WTC11 (cell line): Measurements from ENCODE around the gene PHLPP1. TPM values are rescaled to one million over a fixed set of nuclear protein-coding genes. Genes with fewer than 3 reads are reported as not detected.
A peak's percentile ranks its signal among the peaks of the same experiment; 100 is the strongest.

Experiments
- ATAC-seq: fragments of 200-7000 bp; cut with Tn5 transposase; 2 replicates; pipeline ENCODE4 v1.10.0; 2021; ENCODE audit warnings: mild to moderate bottlenecking, moderate library complexity
- CTCF ChIA-PET: fragments of 300-600 bp; sonication (Branson Sonifier 250); formaldehyde crosslinking; loops from one replicate; lab custom pipeline; 2021; ENCODE audit warnings: antibody characterized with exemption; lab: Charles Lee
- POLR2A ChIA-PET: fragments of 350-600 bp; sonication (Branson Sonifier 250); formaldehyde crosslinking; loops from one replicate; lab custom pipeline; 2021; ENCODE audit warnings: antibody characterized with exemption; lab: Charles Lee
- DNase-seq: peaks from one replicate; pipeline ENCODE4 v3.0.0; 2021; ENCODE audit warnings: low spot score
- H3K27ac Mint-ChIP-seq: 2 replicates; pipeline ENCODE4 v1.8.0; 2021; ENCODE audit warnings: mixed read lengths
- H3K27me3 Mint-ChIP-seq: 2 replicates; pipeline ENCODE4 v1.8.0; 2021; ENCODE audit warnings: low read depth, mild to moderate bottlenecking, moderate library complexity, mixed read lengths
- H3K36me3 Mint-ChIP-seq: 2 replicates; pipeline ENCODE4 v1.8.0; 2021; ENCODE audit warnings: mixed read lengths
- H3K4me1 Mint-ChIP-seq: 2 replicates; pipeline ENCODE4 v1.8.0; 2022; ENCODE audit warnings: mixed read lengths
- H3K4me3 Mint-ChIP-seq: 2 replicates; pipeline ENCODE4 v1.8.0; 2021; ENCODE audit warnings: mild to moderate bottlenecking, moderate library complexity, mixed read lengths
- H3K9me3 Mint-ChIP-seq: 2 replicates; pipeline ENCODE4 v1.8.0; 2021; ENCODE audit warnings: mixed read lengths
- CREB1 ChIP-seq: sonication (generic); formaldehyde crosslinking; IDR thresholded peaks from 2 replicates; pipeline ENCODE4 v1.8.0; 2023; ENCODE audit warnings: mild to moderate bottlenecking, missing genetic modification reagents
- ERG ChIP-seq: fragments of 250-450 bp; sonication (Bioruptor Pico); IDR thresholded peaks from 2 replicates; pipeline ENCODE4 v1.8.0; 2021; ENCODE audit warnings: mild to moderate bottlenecking
- ETV6 ChIP-seq: sonication (generic); formaldehyde crosslinking; IDR thresholded peaks from 2 replicates; pipeline ENCODE4 v1.8.1; 2022; ENCODE audit warnings: mild to moderate bottlenecking, missing genetic modification reagents
- GABPB1 ChIP-seq: sonication (generic); formaldehyde crosslinking; IDR thresholded peaks from 2 replicates; pipeline ENCODE4 v1.8.1; 2023; ENCODE audit warnings: mild to moderate bottlenecking, missing genetic modification reagents
- JUN ChIP-seq: sonication (generic); formaldehyde crosslinking; IDR thresholded peaks from 2 replicates; pipeline ENCODE4 v1.8.0; 2023; ENCODE audit warnings: mild to moderate bottlenecking, missing genetic modification reagents
- NFE2L1 ChIP-seq: sonication (generic); formaldehyde crosslinking; IDR thresholded peaks from 2 replicates; pipeline ENCODE4 v1.8.1; 2023; ENCODE audit warnings: missing genetic modification reagents
- NFYB ChIP-seq: sonication (generic); formaldehyde crosslinking; conservative IDR thresholded peaks from 2 replicates; pipeline ENCODE4 v1.8.0; 2022; ENCODE audit warnings: low read depth, missing genetic modification reagents
- NR1H2 ChIP-seq: sonication (generic); formaldehyde crosslinking; IDR thresholded peaks from 2 replicates; pipeline ENCODE4 v1.9.0; 2021; ENCODE audit warnings: mild to moderate bottlenecking, moderate library complexity, missing genetic modification reagents
- NR3C1 ChIP-seq: sonication (generic); formaldehyde crosslinking; conservative IDR thresholded peaks from 2 replicates; pipeline ENCODE4 v1.8.1; 2023; ENCODE audit warnings: low read depth, mild to moderate bottlenecking, missing genetic modification reagents
- PRRX2 ChIP-seq: fragments of 250-450 bp; sonication (Bioruptor Pico); IDR thresholded peaks from 2 replicates; pipeline ENCODE4 v1.8.0; 2021; ENCODE audit warnings: mild to moderate bottlenecking
- RORB ChIP-seq: fragments of 250-450 bp; sonication (Bioruptor Pico); IDR thresholded peaks from 2 replicates; pipeline ENCODE4 v1.9.0; 2021; ENCODE audit warnings: mild to moderate bottlenecking
- SOX15 ChIP-seq: fragments of 250-450 bp; sonication (Bioruptor Pico); IDR thresholded peaks from 2 replicates; pipeline ENCODE4 v1.9.0; 2021; ENCODE audit warnings: mild to moderate bottlenecking
- ZNF317 ChIP-seq: sonication (generic); formaldehyde crosslinking; IDR thresholded peaks from 2 replicates; pipeline ENCODE4 v1.8.1; 2023; ENCODE audit warnings: low read depth, mild to moderate bottlenecking, moderate library complexity, missing genetic modification reagents, borderline replicate concordance
- ZNF423 ChIP-seq: fragments of 250-450 bp; sonication (Bioruptor Pico); IDR thresholded peaks from 2 replicates; pipeline ENCODE4 v2.1.2; 2022; ENCODE audit warnings: mild to moderate bottlenecking, moderate library complexity
- total RNA-seq: library from RNA; stranded (reverse); gene quantifications from 3 replicates; pipeline ENCODE4 v1.2.3, GENCODE V29; 2021
- TF ChIP-seq, protein P1 (sequence below): fragments of 250-450 bp; sonication (Bioruptor Pico); IDR thresholded peaks from 2 replicates; pipeline ENCODE4 v2.1.2; 2022; ENCODE audit warnings: mild to moderate bottlenecking, moderate library complexity
- TF ChIP-seq, protein P2 (sequence below): fragments of 200-600 bp; IDR thresholded peaks from 2 replicates; pipeline ENCODE4 v1.8.0; 2022; ENCODE audit warnings: antibody characterized with exemption
- TF ChIP-seq, protein P3 (sequence below): sonication (generic); formaldehyde crosslinking; IDR thresholded peaks from 2 replicates; pipeline ENCODE4 v1.8.1; 2023; ENCODE audit warnings: mild to moderate bottlenecking, missing genetic modification reagents
- TF ChIP-seq, protein P4 (sequence below): sonication (generic); formaldehyde crosslinking; IDR thresholded peaks from 2 replicates; pipeline ENCODE4 v1.8.1; 2022; ENCODE audit warnings: missing genetic modification reagents, borderline replicate concordance
- TF ChIP-seq, protein P5 (sequence below): sonication (generic); formaldehyde crosslinking; IDR thresholded peaks from 2 replicates; pipeline ENCODE4 v1.8.0; 2022; ENCODE audit warnings: mild to moderate bottlenecking, missing genetic modification reagents

Gene PHLPP1
- total RNA-seq, 1 experiment from 2014 or later: 52.0 TPM

DNA sequence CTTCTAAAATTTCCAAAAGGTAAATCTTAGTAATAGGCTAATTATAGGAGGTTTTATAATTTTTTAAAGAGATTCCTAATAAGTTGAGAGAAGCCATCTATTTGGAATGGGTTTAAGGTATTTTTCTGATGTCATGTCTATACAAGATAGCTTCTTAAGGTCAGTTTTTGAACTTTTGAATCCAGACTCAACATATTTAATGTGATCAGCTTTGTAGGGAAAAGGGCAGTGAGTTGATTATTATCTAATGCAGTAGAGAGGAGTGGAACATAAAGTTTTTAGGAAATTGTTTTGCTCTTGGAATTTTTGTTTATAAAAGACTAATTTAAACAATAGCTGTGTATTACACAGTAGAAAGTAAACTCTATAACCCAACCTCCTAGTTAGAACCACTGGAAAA, 96.3 kb downstream of the PHLPP1 start:
- no peak for DNase-seq
- POLR2A ChIA-PET: no interaction called here
- no peak overlapping the region for H3K4me3 Mint-ChIP-seq
- TF ChIP-seq, protein P1, sequence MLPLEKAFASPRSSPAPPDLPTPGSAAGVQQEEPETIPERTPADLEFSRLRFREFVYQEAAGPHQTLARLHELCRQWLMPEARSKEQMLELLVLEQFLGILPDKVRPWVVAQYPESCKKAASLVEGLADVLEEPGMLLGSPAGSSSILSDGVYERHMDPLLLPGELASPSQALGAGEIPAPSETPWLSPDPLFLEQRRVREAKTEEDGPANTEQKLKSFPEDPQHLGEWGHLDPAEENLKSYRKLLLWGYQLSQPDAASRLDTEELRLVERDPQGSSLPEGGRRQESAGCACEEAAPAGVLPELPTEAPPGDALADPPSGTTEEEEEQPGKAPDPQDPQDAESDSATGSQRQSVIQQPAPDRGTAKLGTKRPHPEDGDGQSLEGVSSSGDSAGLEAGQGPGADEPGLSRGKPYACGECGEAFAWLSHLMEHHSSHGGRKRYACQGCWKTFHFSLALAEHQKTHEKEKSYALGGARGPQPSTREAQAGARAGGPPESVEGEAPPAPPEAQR (CRISPR knock-in tag): no peak
- TF ChIP-seq, protein P2, sequence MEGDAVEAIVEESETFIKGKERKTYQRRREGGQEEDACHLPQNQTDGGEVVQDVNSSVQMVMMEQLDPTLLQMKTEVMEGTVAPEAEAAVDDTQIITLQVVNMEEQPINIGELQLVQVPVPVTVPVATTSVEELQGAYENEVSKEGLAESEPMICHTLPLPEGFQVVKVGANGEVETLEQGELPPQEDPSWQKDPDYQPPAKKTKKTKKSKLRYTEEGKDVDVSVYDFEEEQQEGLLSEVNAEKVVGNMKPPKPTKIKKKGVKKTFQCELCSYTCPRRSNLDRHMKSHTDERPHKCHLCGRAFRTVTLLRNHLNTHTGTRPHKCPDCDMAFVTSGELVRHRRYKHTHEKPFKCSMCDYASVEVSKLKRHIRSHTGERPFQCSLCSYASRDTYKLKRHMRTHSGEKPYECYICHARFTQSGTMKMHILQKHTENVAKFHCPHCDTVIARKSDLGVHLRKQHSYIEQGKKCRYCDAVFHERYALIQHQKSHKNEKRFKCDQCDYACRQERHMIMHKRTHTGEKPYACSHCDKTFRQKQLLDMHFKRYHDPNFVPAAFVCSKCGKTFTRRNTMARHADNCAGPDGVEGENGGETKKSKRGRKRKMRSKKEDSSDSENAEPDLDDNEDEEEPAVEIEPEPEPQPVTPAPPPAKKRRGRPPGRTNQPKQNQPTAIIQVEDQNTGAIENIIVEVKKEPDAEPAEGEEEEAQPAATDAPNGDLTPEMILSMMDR: no peak
- TF ChIP-seq, protein P3, sequence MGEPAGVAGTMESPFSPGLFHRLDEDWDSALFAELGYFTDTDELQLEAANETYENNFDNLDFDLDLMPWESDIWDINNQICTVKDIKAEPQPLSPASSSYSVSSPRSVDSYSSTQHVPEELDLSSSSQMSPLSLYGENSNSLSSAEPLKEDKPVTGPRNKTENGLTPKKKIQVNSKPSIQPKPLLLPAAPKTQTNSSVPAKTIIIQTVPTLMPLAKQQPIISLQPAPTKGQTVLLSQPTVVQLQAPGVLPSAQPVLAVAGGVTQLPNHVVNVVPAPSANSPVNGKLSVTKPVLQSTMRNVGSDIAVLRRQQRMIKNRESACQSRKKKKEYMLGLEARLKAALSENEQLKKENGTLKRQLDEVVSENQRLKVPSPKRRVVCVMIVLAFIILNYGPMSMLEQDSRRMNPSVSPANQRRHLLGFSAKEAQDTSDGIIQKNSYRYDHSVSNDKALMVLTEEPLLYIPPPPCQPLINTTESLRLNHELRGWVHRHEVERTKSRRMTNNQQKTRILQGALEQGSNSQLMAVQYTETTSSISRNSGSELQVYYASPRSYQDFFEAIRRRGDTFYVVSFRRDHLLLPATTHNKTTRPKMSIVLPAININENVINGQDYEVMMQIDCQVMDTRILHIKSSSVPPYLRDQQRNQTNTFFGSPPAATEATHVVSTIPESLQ: no peak
- no peak for TF ChIP-seq NR1H2 (CRISPR knock-in tag)
- TF ChIP-seq ERG (CRISPR knock-in tag): no peak
- TF ChIP-seq, protein P4, sequence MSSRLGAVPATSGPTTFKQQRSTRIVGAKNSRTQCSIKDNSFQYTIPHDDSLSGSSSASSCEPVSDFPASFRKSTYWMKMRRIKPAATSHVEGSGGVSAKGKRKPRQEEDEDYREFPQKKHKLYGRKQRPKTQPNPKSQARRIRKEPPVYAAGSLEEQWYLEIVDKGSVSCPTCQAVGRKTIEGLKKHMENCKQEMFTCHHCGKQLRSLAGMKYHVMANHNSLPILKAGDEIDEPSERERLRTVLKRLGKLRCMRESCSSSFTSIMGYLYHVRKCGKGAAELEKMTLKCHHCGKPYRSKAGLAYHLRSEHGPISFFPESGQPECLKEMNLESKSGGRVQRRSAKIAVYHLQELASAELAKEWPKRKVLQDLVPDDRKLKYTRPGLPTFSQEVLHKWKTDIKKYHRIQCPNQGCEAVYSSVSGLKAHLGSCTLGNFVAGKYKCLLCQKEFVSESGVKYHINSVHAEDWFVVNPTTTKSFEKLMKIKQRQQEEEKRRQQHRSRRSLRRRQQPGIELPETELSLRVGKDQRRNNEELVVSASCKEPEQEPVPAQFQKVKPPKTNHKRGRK: no peak
- TF ChIP-seq ZNF317: no peak
- no peak for TF ChIP-seq SOX15 (CRISPR knock-in tag)
- no peak for TF ChIP-seq ETV6 (CRISPR knock-in tag)
- TF ChIP-seq PRRX2 (CRISPR knock-in tag): no peak
- TF ChIP-seq RORB: no peak
- TF ChIP-seq GABPB1 (CRISPR knock-in tag): no peak
- TF ChIP-seq NFE2L1: no peak
- no peak for TF ChIP-seq CREB1
- no peak for TF ChIP-seq NR3C1 (CRISPR knock-in tag)
- no peak for TF ChIP-seq JUN (CRISPR knock-in tag)
- TF ChIP-seq ZNF423 (CRISPR knock-in tag): no peak
- TF ChIP-seq, protein P5, sequence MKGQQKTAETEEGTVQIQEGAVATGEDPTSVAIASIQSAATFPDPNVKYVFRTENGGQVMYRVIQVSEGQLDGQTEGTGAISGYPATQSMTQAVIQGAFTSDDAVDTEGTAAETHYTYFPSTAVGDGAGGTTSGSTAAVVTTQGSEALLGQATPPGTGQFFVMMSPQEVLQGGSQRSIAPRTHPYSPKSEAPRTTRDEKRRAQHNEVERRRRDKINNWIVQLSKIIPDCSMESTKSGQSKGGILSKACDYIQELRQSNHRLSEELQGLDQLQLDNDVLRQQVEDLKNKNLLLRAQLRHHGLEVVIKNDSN (CRISPR knock-in tag): no peak
- TF ChIP-seq NFYB (CRISPR knock-in tag): no peak
- TF ChIP-seq, all 79 proteins: peak for 0
- no peak for ATAC-seq
- Mint-ChIP-seq H3K9me3 (no peaks in the 10 kb centered on the region), H3K36me3 (no peaks in the 10 kb centered on the region), H3K27ac (no peak overlapping the region), H3K4me1 (peaks cover 73% of the 10 kb centered on the region), H3K27me3 (no peaks in the 10 kb centered on the region)
- CTCF ChIA-PET: interaction anchor here (0.8 kb wide), 1 partner anchor 68 kb away, joined by 4 read pairs; no protein-coding TSS in a partner anchor

GRCh38 chr18:62812242-62812641, 96.9 kb downstream of the PHLPP1 start:
- H3K27ac Mint-ChIP-seq: peak overlapping the region; percentile 36; the same call in 1 of the 2 replicates
- H3K36me3 Mint-ChIP-seq: no peaks in the 10 kb centered on the region
- peaks cover 70% of the 10 kb centered on the region for H3K4me1 Mint-ChIP-seq
- no peak for DNase-seq
- CTCF ChIA-PET: no interaction called here
- no peak for ATAC-seq
- no peaks in the 10 kb centered on the region for H3K27me3 Mint-ChIP-seq
- H3K4me3 Mint-ChIP-seq: no peak overlapping the region
- TF ChIP-seq, protein P3: no peak
- no peak for TF ChIP-seq PRRX2 (CRISPR knock-in tag)
- peaks cover 3% of the 10 kb centered on the region; the same call in 1 of the 2 replicates for H3K9me3 Mint-ChIP-seq
- POLR2A ChIA-PET: interaction anchor here (0.5 kb wide), 1 partner anchor 135 kb away, joined by 5 read pairs; no protein-coding TSS in a partner anchor
